DND-41 (cell line): ENCODE results near the gene ERF.

ENCODE experiments used
- ATAC-seq: fragments of 200-7000 bp; cut with Tn5 transposase; 3 replicates; pipeline ENCODE4 v1.9.1; 2021; ENCODE audit warnings: low read depth; ENCODE audit not compliant: insufficient read depth
- DNase-seq: peaks from one replicate; pipeline ENCODE4 v3.0.0-alpha.2; 2020
- H2AFZ ChIP-seq: 2 replicates; pipeline ENCODE4 v1.6.0; 2012; ENCODE audit warnings: low read depth, low read length
- H3K27ac ChIP-seq: 2 replicates; pipeline ENCODE4 v1.5.1; 2012; ENCODE audit warnings: low read length, inconsistent platforms
- H3K27me3 ChIP-seq: fragments of 200-600 bp; sonication (generic); 2 replicates; pipeline ENCODE4 v1.6.0; 2012; ENCODE audit warnings: low read length, mild to moderate bottlenecking, inconsistent platforms; ENCODE audit not compliant: insufficient read depth, poor library complexity
- H3K36me3 ChIP-seq: 2 replicates; pipeline ENCODE4 v1.5.1; 2012; ENCODE audit warnings: low read length, inconsistent platforms; ENCODE audit not compliant: insufficient read depth
- H3K4me1 ChIP-seq: 2 replicates; pipeline ENCODE4 v1.5.1; 2012; ENCODE audit warnings: mild to moderate bottlenecking, low read length; ENCODE audit not compliant: insufficient read depth
- H3K4me2 ChIP-seq: 2 replicates; pipeline ENCODE4 v1.6.0; 2012; ENCODE audit warnings: mild to moderate bottlenecking, moderate library complexity, low read length, inconsistent platforms; ENCODE audit not compliant: insufficient read depth
- H3K4me3 ChIP-seq, 2 experiments: fragments of 200-600 bp in 1 of 2; shearing (Covaris generic) in 1 of 2; 2 replicates each; pipeline ENCODE4 v1.5.1; 2012 to 2016; ENCODE audit warnings: inconsistent platforms in 2 of 2, low read length in 2 of 2, mild to moderate bottlenecking in 2 of 2, low read depth in 1 of 2, moderate library complexity in 1 of 2
- H3K79me2 ChIP-seq: 2 replicates; pipeline ENCODE4 v1.6.0; 2012; ENCODE audit warnings: low read length, inconsistent platforms; ENCODE audit not compliant: insufficient read depth
- H3K9ac ChIP-seq: 2 replicates; pipeline ENCODE4 v1.6.0; 2012; ENCODE audit warnings: low read depth, mild to moderate bottlenecking, inconsistent platforms, low read length, moderate library complexity
- H3K9me3 ChIP-seq: 2 replicates; pipeline ENCODE4 v1.5.1; 2012; ENCODE audit warnings: low read length, moderate library complexity, mild to moderate bottlenecking, inconsistent platforms; ENCODE audit not compliant: insufficient read depth, severe bottlenecking
- H4K20me1 ChIP-seq: 2 replicates; pipeline ENCODE4 v1.6.0; 2012; ENCODE audit warnings: low read length; ENCODE audit not compliant: insufficient read depth
- EZH2 ChIP-seq: IDR thresholded peaks from 3 replicates; pipeline ENCODE4 v1.6.1; 2012; ENCODE audit warnings: borderline replicate concordance, low read depth, mild to moderate bottlenecking, moderate library complexity, low read length, inconsistent platforms; ENCODE audit not compliant: severe bottlenecking
- TF ChIP-seq, protein P1 (sequence below): IDR thresholded peaks from 2 replicates; pipeline ENCODE4 v1.5.1; 2012; ENCODE audit warnings: borderline replicate concordance, low read length, moderate library complexity, mild to moderate bottlenecking; ENCODE audit not compliant: poor library complexity, severe bottlenecking; ENCODE audit errors: extremely low read depth

Gene ERF

DNA sequence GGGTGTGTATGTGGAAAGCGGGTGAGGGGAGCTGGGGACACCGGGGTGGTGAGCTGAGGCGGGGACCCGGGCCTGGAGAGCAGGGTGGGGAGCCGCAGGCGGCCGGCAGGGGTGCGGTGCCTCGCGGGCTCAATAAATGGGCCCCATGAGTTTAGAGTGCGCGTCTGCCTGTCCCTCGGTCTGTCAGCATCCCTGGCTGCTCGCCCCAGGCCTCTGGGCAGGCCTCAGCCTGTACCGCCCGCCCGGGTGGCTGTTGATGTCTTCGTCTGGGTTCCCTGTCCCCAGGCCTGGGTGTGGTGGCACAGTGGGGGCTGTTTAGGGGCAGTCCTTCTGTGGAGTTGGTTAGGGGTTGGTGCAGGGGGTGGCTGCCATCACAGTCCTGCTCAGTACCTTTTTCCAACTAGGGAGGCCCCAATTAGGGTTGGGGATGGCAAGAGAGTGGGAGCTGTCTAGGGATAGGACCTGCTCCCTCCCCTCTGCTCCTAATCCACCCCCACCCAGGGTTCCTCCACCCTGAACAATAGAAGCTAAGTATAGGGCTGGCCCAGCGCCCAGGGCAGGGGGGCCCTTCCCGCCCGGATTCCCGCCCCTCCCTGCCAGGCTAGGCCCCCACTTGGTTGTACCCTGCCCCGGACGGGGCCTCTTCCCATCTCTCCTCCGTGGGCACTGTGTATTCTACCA, 26.4 kb upstream of the ERF start:
- peak overlapping the region; percentile 61 for H3K27ac ChIP-seq
- H3K9me3 ChIP-seq, result no peaks in the 10 kb centered on the region
- H3K36me3 ChIP-seq, result peaks cover 5% of the 10 kb centered on the region; the same call in 1 of the 2 replicates
- no peak overlapping the region for H2AFZ ChIP-seq
- TF ChIP-seq EZH2, result no peak
- TF ChIP-seq, protein P1, sequence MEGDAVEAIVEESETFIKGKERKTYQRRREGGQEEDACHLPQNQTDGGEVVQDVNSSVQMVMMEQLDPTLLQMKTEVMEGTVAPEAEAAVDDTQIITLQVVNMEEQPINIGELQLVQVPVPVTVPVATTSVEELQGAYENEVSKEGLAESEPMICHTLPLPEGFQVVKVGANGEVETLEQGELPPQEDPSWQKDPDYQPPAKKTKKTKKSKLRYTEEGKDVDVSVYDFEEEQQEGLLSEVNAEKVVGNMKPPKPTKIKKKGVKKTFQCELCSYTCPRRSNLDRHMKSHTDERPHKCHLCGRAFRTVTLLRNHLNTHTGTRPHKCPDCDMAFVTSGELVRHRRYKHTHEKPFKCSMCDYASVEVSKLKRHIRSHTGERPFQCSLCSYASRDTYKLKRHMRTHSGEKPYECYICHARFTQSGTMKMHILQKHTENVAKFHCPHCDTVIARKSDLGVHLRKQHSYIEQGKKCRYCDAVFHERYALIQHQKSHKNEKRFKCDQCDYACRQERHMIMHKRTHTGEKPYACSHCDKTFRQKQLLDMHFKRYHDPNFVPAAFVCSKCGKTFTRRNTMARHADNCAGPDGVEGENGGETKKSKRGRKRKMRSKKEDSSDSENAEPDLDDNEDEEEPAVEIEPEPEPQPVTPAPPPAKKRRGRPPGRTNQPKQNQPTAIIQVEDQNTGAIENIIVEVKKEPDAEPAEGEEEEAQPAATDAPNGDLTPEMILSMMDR, result no peak
- DNase-seq, result peak; percentile 32
- ATAC-seq, result no peak
- H3K27me3 ChIP-seq, result no peaks in the 10 kb centered on the region
- H3K9ac ChIP-seq, result peak overlapping the region; percentile 79
- H3K4me3 ChIP-seq, result peak overlapping the region in 1 of 2 experiments; percentile 73; a peak in 2 of 4 replicates
- peaks cover 24% of the 10 kb centered on the region for H4K20me1 ChIP-seq
- H3K4me1 ChIP-seq, result peaks cover 65% of the 10 kb centered on the region
- H3K4me2 ChIP-seq, result peak overlapping the region; percentile 76
- peaks cover 43% of the 10 kb centered on the region for H3K79me2 ChIP-seq

DNA sequence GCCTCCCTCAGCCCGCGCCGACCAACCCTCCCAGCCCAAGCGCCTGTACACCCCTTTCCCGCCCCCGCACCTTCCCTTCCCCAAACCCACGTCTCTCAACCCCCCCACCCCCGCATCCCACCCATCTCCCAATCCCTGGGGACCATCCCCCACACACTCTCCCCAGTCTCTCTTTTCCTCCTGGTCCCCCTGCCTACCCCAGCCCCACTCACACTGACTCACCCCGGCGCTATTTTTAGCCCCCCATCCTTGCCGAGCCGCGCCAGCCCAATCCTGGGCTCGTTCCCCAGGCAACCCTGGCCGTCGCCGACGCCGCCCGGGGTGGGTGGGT, 25.9 kb upstream of the ERF start:
- peak overlapping the region; percentile 53 to 73; a peak in 3 of 4 replicates for H3K4me3 ChIP-seq
- 0 out of 2 replicates have a peak overlapping the region, but pooled peaks have one; percentile 83 for H2AFZ ChIP-seq
- H3K27me3 ChIP-seq, result no peaks in the 10 kb centered on the region
- H3K4me2 ChIP-seq, result peak overlapping the region; percentile 76
- ATAC-seq (no peak), DNase-seq (no peak)
- no peaks in the 10 kb centered on the region for H3K9me3 ChIP-seq
- H3K4me1 ChIP-seq, result peaks cover 60% of the 10 kb centered on the region
- peak overlapping the region; percentile 78 for H3K27ac ChIP-seq
- H3K9ac ChIP-seq, result peak overlapping the region; percentile 79
- TF ChIP-seq EZH2, result no peak
- TF ChIP-seq, protein P1, result no peak
- peaks cover 19% of the 10 kb centered on the region; the same call in 1 of the 2 replicates for H4K20me1 ChIP-seq
- H3K36me3 ChIP-seq, result no peaks in the 10 kb centered on the region
- H3K79me2 ChIP-seq, result peaks cover 38% of the 10 kb centered on the region

DNA sequence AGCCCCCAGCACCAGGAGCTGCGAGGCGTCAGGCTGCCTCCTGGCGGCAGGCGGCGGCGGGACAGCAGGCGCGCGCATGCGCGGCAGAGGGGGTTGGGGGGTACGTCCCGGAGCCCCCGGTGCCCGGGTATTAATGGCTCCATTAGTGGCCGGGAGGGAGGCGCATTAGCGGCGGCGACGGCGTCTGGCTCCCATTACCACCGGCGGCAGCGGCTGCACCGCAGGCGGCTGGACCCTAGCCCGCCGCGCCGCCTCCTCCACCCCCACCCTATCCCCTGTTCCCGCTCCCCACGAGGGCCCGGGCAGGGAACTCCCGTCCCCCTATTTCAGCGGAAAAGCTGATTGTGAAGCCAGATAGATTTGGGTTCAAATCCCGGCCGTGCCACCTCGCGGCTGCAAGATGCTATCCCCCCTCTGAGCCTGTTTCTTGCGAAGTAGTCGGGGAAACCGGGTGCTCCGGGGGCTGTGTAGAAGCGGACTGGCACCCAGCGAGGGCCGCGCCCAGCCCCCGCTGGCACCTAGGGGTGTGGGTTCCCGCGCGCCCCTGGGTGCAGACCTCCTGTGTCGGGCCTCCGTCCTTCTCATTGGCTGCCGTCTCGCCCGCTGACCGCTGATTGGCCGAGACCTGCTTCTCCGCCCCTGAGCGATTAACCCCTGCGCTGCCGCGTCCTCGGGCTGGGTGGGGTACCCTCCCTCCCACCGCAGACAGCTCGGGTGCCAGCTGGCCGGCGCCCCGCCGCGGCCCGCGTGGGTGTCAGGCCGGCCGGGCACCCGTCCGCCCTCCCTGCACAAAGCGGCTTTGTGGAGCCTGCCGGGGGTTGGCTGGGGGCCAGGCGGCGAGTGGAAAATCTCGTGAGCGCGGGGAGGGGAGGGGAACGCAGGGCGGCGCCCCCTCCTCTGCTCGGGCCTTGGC, 25.2 kb upstream of the ERF start:
- ATAC-seq (peak; percentile 82), DNase-seq (peak; percentile 95)
- peaks cover 54% of the 10 kb centered on the region for H3K4me1 ChIP-seq
- H4K20me1 ChIP-seq, result peaks cover 13% of the 10 kb centered on the region; the same call in 1 of the 2 replicates
- H3K36me3 ChIP-seq, result peaks cover 2% of the 10 kb centered on the region; the same call in 1 of the 2 replicates
- no peaks in the 10 kb centered on the region for H3K27me3 ChIP-seq
- peak overlapping the region; percentile 87 for H3K27ac ChIP-seq
- H3K9ac ChIP-seq, result peak overlapping the region; percentile 79
- peak overlapping the region; percentile 76 for H3K4me2 ChIP-seq
- TF ChIP-seq EZH2, result no peak
- TF ChIP-seq, protein P1, result peak; percentile 96
- peaks cover 32% of the 10 kb centered on the region for H3K79me2 ChIP-seq
- H3K4me3 ChIP-seq, result peak overlapping the region; percentile 53 to 73; a peak in 3 of 4 replicates
- H2AFZ ChIP-seq, result peak overlapping the region; percentile 83
- no peaks in the 10 kb centered on the region for H3K9me3 ChIP-seq
